ENCODE data around the gene CA9. TPM values are rescaled to one million over a fixed set of nuclear protein-coding genes. Genes with fewer than 3 reads are reported as not detected.
"Not testable (repeated sequence)": the region's sequence is repeated elsewhere in the genome, so short reads cannot be mapped to it uniquely, and the experiment has no call there.

Gene CA9
- 73.8 and 82.4 TPM in 2 replicates for total RNA-seq (2014; rRNA removed; shearing (Covaris generic))

GRCh38 chr9:35673132-35674024 lies at the start of gene CA9:
TSS of gene CA9 (plus strand) at chr9:35673928. CDS start at chr9:35673960, 32 bp downstream.
- peak; percentile 61 for DNase-seq (ENCODE audit: low read depth)

GRCh38 chr9:35627575-35627974 lies 46.2 kb upstream of the CA9 start:
- no peak for DNase-seq (ENCODE audit: low read depth)

GRCh38 chr9:35628389-35628991 lies 45.2 kb upstream of the CA9 start:
- no peak for DNase-seq (ENCODE audit: low read depth)

GRCh38 chr9:35629597-35629996 lies 44.1 kb upstream of the CA9 start:
- no peak for DNase-seq (ENCODE audit: low read depth)

GRCh38 chr9:35635730-35636129 lies 38.0 kb upstream of the CA9 start:
- no peak for DNase-seq (ENCODE audit: low read depth)

GRCh38 chr9:35636135-35636876 lies 37.4 kb upstream of the CA9 start:
- no peak for DNase-seq (ENCODE audit: low read depth)

GRCh38 chr9:35636877-35637246 lies 36.9 kb upstream of the CA9 start:
- DNase-seq (ENCODE audit: low read depth), result not testable (repeated sequence)

- not testable (repeated sequence) for DNase-seq (ENCODE audit: low read depth)
Measured at GRCh38 chr9:35637427-35637955, 36.2 kb upstream of the CA9 start.

- not testable (repeated sequence) for DNase-seq (ENCODE audit: low read depth)
Measured at GRCh38 chr9:35638751-35639150, 35.0 kb upstream of the CA9 start.

GRCh38 chr9:35639225-35639624 lies 34.5 kb upstream of the CA9 start:
- DNase-seq (ENCODE audit: low read depth), result not testable (repeated sequence)

- DNase-seq (ENCODE audit: low read depth), result no peak
Measured at GRCh38 chr9:35639631-35640030, 34.1 kb upstream of the CA9 start.

- not testable (repeated sequence) for DNase-seq (ENCODE audit: low read depth)
Measured at GRCh38 chr9:35640431-35640830, 33.3 kb upstream of the CA9 start.

GRCh38 chr9:35641478-35641877 lies 32.2 kb upstream of the CA9 start:
- not testable (repeated sequence) for DNase-seq (ENCODE audit: low read depth)

GRCh38 chr9:35643046-35643445 lies 30.7 kb upstream of the CA9 start:
- DNase-seq (ENCODE audit: low read depth), result no peak

- DNase-seq (ENCODE audit: low read depth), result not testable (repeated sequence)
Measured at GRCh38 chr9:35645736-35646135, 28.0 kb upstream of the CA9 start.

- DNase-seq (ENCODE audit: low read depth), result no peak
Measured at GRCh38 chr9:35646153-35646532, 27.6 kb upstream of the CA9 start.

GRCh38 chr9:35646533-35647265 lies 27.0 kb upstream of the CA9 start:
- DNase-seq (ENCODE audit: low read depth), result peak; percentile 82

GRCh38 chr9:35649431-35650340 lies 24.0 kb upstream of the CA9 start:
- no peak for DNase-seq (ENCODE audit: low read depth)

- DNase-seq (ENCODE audit: low read depth), result no peak
Measured at GRCh38 chr9:35650341-35651158, 23.2 kb upstream of the CA9 start, which contains the start of gene SIT1. TSS of gene SIT1 (minus strand) at chr9:35650931. CDS start at chr9:35650853, 78 bp downstream.
